MM.1S (cell line): ENCODE results near the gene RNF214.

ENCODE experiments used
- DNase-seq: peaks from one replicate; pipeline ENCODE4 v3.0.0-alpha.2; 2015
- H2AFZ ChIP-seq: fragments of 300-600 bp; sonication (generic); 2 replicates; pipeline ENCODE4 v1.6.0; 2016; ENCODE audit warnings: antibody characterized with exemption, low read length
- H3F3A ChIP-seq: fragments of 300-600 bp; sonication (generic); 2 replicates; pipeline ENCODE4 v1.6.1; 2016; ENCODE audit warnings: mild to moderate bottlenecking, antibody characterized with exemption, low read length, moderate library complexity, mixed read lengths; ENCODE audit not compliant: insufficient read depth
- H3K27ac ChIP-seq: fragments of 300-600 bp; sonication (generic); 2 replicates; pipeline ENCODE4 v1.5.1; 2016; ENCODE audit warnings: mild to moderate bottlenecking, low read length
- H3K27me3 ChIP-seq: fragments of 300-600 bp; sonication (generic); replicated peaks from 2 replicates; pipeline ENCODE4 v1.6.0; 2016; ENCODE audit warnings: low read length; ENCODE audit not compliant: insufficient read depth
- H3K36me3 ChIP-seq: fragments of 300-600 bp; sonication (generic); replicated peaks from 2 replicates; pipeline ENCODE4 v1.6.1; 2016; ENCODE audit warnings: mild to moderate bottlenecking, low read length, mixed read lengths; ENCODE audit not compliant: insufficient read depth
- H3K4me1 ChIP-seq: fragments of 300-600 bp; sonication (generic); 2 replicates; pipeline ENCODE4 v1.6.1; 2016; ENCODE audit warnings: low read length, mixed read lengths
- H3K4me2 ChIP-seq: fragments of 300-600 bp; sonication (generic); 2 replicates; pipeline ENCODE4 v1.6.0; 2016; ENCODE audit warnings: low read depth, low read length
- H3K4me3 ChIP-seq: fragments of 300-600 bp; sonication (generic); 2 replicates; pipeline ENCODE4 v1.5.1; 2016; ENCODE audit warnings: low read length, mixed read lengths
- H3K79me2 ChIP-seq: fragments of 300-600 bp; sonication (generic); 2 replicates; pipeline ENCODE4 v1.6.1; 2016; ENCODE audit warnings: mixed run types, low read length, mixed read lengths
- H3K9ac ChIP-seq: fragments of 300-600 bp; sonication (generic); 2 replicates; pipeline ENCODE4 v1.6.1; 2016; ENCODE audit warnings: low read length, mixed read lengths
- H3K9me2 ChIP-seq: fragments of 300-600 bp; sonication (generic); replicated peaks from 2 replicates; pipeline ENCODE4 v1.6.1; 2016; ENCODE audit warnings: mild to moderate bottlenecking, low read length, mixed read lengths; ENCODE audit not compliant: insufficient read depth
- H3K9me3 ChIP-seq: fragments of 300-600 bp; sonication (generic); replicated peaks from 2 replicates; pipeline ENCODE4 v1.6.1; 2016; ENCODE audit warnings: mild to moderate bottlenecking, low read length, mixed read lengths; ENCODE audit not compliant: insufficient read depth
- H4K20me1 ChIP-seq: fragments of 300-600 bp; sonication (generic); 2 replicates; pipeline ENCODE4 v1.6.1; 2016; ENCODE audit warnings: mild to moderate bottlenecking, low read length, moderate library complexity, mixed read lengths; ENCODE audit not compliant: insufficient read depth
- EZH2 ChIP-seq: fragments of 300-600 bp; sonication (generic); optimal IDR thresholded peaks from 2 replicates; pipeline ENCODE3; 2017; ENCODE audit warnings: low read depth, mild to moderate bottlenecking, antibody characterized with exemption, low read length, mixed read lengths
- EZH2phosphoT487 ChIP-seq: fragments of 300-600 bp; sonication (generic); IDR thresholded peaks from 2 replicates; pipeline ENCODE4 v1.6.1; 2018; ENCODE audit warnings: antibody characterized with exemption, low read length
- TF ChIP-seq, protein P1 (sequence below): fragments of 300-600 bp; sonication (generic); IDR thresholded peaks from 2 replicates; pipeline ENCODE4 v1.5.1; 2016; ENCODE audit warnings: antibody characterized with exemption, low read length, mixed read lengths

Gene RNF214

DNA sequence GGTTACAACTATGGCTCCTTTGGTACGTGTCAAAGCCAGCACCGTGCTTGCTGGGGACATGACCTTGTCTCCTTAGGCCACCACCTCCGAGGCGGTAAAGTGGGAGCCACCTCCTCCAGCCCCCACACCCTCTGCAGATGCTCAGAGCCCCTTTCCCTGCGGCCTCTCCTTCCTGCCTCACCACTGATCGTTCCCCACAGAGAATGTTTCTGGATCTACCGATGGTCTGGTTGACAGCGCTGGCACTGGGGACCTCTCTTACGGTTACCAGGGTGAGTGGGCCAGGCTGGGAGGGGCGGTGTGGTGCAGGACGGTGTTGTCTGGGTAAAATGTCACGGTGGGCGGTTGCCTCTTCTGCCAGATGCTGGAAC is 45.1 kb upstream of the RNF214 start:
- no peak overlapping the region for H3K4me3 ChIP-seq
- no peaks in the 10 kb centered on the region for H3K9me2 ChIP-seq
- no peak overlapping the region for H2AFZ ChIP-seq
- H3K9me3 ChIP-seq: no peaks in the 10 kb centered on the region
- no peaks in the 10 kb centered on the region for H3K36me3 ChIP-seq
- H3F3A ChIP-seq: no peaks in the 10 kb centered on the region
- H3K27ac ChIP-seq: no peak overlapping the region
- H3K27me3 ChIP-seq: no peaks in the 10 kb centered on the region
- DNase-seq: no peak
- H3K4me1 ChIP-seq: no peaks in the 10 kb centered on the region
- H3K9ac ChIP-seq: no peak overlapping the region
- no peak overlapping the region for H3K4me2 ChIP-seq
- TF ChIP-seq, protein P1, sequence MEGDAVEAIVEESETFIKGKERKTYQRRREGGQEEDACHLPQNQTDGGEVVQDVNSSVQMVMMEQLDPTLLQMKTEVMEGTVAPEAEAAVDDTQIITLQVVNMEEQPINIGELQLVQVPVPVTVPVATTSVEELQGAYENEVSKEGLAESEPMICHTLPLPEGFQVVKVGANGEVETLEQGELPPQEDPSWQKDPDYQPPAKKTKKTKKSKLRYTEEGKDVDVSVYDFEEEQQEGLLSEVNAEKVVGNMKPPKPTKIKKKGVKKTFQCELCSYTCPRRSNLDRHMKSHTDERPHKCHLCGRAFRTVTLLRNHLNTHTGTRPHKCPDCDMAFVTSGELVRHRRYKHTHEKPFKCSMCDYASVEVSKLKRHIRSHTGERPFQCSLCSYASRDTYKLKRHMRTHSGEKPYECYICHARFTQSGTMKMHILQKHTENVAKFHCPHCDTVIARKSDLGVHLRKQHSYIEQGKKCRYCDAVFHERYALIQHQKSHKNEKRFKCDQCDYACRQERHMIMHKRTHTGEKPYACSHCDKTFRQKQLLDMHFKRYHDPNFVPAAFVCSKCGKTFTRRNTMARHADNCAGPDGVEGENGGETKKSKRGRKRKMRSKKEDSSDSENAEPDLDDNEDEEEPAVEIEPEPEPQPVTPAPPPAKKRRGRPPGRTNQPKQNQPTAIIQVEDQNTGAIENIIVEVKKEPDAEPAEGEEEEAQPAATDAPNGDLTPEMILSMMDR: no peak
- no peak for TF ChIP-seq EZH2phosphoT487
- TF ChIP-seq EZH2: no peak
- no peaks in the 10 kb centered on the region for H3K79me2 ChIP-seq
- no peaks in the 10 kb centered on the region for H4K20me1 ChIP-seq

DNA sequence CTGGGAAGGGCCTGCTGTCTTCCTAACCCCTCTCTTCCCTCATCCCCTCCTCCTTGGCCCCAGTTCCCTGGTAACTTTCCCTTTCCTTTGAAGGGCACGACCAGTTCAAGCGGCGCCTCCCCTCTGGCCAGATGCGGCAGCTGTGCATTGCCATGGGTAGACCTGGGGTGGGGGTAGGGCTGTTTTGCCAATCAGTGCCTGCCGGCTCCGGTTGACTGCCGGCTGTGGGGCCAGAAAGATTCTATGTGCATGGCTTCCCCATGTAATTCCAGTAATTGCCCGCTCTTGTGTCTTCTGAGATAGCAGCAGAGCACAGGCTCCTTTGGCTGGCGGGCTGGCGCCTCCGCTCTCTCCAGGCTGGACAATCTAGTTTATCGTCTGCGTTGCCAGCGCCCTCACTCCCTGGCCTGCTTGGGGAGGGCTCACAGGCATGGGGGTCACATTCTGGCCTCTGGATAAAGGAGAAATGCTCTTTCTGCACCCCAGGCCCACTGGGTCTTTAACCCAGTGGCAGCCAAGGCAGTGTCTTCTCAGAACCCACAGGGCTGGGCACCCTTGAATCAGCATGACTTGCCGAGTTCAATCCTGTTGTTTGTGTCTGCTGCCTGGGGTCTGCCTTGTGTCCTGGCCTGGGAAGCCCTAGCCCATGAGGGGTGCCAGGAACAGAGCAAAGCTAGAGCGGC is 44.5 kb upstream of the RNF214 start:
- no peak overlapping the region for H3K9ac ChIP-seq
- no peak for DNase-seq
- no peaks in the 10 kb centered on the region for H3K79me2 ChIP-seq
- H3K36me3 ChIP-seq: no peaks in the 10 kb centered on the region
- no peaks in the 10 kb centered on the region for H3K4me1 ChIP-seq
- no peaks in the 10 kb centered on the region for H4K20me1 ChIP-seq
- H2AFZ ChIP-seq: no peak overlapping the region
- H3F3A ChIP-seq: no peaks in the 10 kb centered on the region
- H3K27me3 ChIP-seq: no peaks in the 10 kb centered on the region
- no peaks in the 10 kb centered on the region for H3K9me2 ChIP-seq
- TF ChIP-seq, protein P1: no peak
- no peak for TF ChIP-seq EZH2phosphoT487
- TF ChIP-seq EZH2: no peak
- H3K27ac ChIP-seq: no peak overlapping the region
- no peaks in the 10 kb centered on the region for H3K9me3 ChIP-seq
- no peak overlapping the region for H3K4me3 ChIP-seq
- no peak overlapping the region for H3K4me2 ChIP-seq

DNA sequence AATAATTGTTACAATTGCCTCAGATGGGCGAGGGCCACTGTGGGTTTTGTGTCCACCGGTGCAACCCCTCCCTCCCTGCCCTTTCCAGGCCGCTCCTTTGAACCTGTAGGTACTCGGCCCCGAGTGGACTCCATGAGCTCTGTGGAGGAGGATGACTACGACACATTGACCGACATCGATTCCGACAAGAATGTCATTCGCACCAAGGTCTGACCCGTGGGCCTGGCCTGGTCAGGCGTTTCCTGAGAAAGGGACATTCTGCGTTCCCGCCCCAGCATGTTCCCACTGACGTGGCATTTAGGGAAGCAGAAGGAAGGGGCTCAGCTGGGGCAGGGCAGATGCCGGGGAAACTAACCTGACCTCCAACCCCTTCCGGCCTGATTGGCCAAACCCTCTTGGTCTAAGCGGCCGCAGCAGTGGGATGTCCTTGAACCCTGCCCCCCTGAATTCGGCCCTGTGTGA is 43.8 kb upstream of the RNF214 start:
- no peaks in the 10 kb centered on the region for H3K36me3 ChIP-seq
- no peaks in the 10 kb centered on the region for H3K9me3 ChIP-seq
- H3K9me2 ChIP-seq: no peaks in the 10 kb centered on the region
- no peak overlapping the region for H3K4me2 ChIP-seq
- no peak overlapping the region for H2AFZ ChIP-seq
- H3K27me3 ChIP-seq: no peaks in the 10 kb centered on the region
- no peak overlapping the region for H3K9ac ChIP-seq
- no peaks in the 10 kb centered on the region for H4K20me1 ChIP-seq
- H3K4me1 ChIP-seq: no peaks in the 10 kb centered on the region
- no peak overlapping the region for H3K4me3 ChIP-seq
- no peak overlapping the region for H3K27ac ChIP-seq
- DNase-seq: no peak
- no peaks in the 10 kb centered on the region for H3F3A ChIP-seq
- H3K79me2 ChIP-seq: no peaks in the 10 kb centered on the region
- no peak for TF ChIP-seq EZH2
- TF ChIP-seq, protein P1: no peak
- no peak for TF ChIP-seq EZH2phosphoT487
